ENCODE results near the gene SRRM3. TPM values are rescaled to one million over a fixed set of nuclear protein-coding genes. Genes with fewer than 3 reads are reported as not detected.

The SRRM3 gene
- total RNA-seq, 4 donors from 2014 or later = 0.22 to 3.1 (median 2.4) TPM

DNA sequence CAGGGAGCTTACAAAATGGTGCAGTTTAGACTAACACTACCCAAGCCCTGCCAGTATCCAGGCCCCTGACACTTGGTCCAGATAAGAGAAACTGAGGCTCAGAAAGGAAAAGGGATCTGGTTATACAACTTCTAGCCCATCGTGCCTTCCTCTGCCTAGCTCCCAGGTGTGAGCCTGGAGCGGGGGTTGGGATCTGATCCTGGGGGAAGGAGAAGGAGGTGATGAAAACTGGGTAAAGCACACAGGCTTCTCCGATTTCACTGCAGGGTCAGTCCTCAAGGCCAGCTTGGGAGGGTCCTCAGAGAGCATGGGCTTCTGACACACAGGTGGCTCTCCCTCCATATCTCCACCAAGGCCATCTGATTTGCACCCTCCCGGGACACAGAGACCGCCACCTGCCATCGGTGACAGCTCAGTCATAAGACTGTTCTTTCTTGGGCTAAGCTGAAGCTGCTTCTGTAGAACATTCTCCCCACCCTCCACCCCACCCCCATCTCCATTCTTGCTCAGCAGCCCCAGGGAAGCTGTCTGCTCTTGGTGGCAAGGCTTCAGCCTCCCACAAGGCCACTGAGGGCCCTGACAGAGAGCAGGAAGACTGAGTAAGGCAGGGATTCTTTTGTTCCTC lies 16.4 kb downstream of the SRRM3 start:
- H3K27me3 ChIP-seq = peaks cover 0 to 59% of the 10 kb centered on the region in 2 donors
- no peaks in the 10 kb centered on the region for H3K9me3 ChIP-seq
- H3K36me3 ChIP-seq = no peaks in the 10 kb centered on the region
- WGBS, 2 donors = 46 to 53% methylated on average over 6 of the region's 6 CpGs
- no peak for DNase-seq (ENCODE audit: low spot score in 2 of 2)
- H3K4me1 ChIP-seq = peaks cover 0 to 7% (median 0%) of the 10 kb centered on the region in 4 donors
- no peak overlapping the region for H3K27ac ChIP-seq
- H3K4me3 ChIP-seq = no peak overlapping the region
- TF ChIP-seq, protein P1, sequence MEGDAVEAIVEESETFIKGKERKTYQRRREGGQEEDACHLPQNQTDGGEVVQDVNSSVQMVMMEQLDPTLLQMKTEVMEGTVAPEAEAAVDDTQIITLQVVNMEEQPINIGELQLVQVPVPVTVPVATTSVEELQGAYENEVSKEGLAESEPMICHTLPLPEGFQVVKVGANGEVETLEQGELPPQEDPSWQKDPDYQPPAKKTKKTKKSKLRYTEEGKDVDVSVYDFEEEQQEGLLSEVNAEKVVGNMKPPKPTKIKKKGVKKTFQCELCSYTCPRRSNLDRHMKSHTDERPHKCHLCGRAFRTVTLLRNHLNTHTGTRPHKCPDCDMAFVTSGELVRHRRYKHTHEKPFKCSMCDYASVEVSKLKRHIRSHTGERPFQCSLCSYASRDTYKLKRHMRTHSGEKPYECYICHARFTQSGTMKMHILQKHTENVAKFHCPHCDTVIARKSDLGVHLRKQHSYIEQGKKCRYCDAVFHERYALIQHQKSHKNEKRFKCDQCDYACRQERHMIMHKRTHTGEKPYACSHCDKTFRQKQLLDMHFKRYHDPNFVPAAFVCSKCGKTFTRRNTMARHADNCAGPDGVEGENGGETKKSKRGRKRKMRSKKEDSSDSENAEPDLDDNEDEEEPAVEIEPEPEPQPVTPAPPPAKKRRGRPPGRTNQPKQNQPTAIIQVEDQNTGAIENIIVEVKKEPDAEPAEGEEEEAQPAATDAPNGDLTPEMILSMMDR (IDR thresholded peaks at IDR 0.05) = no peak
- TF ChIP-seq EP300 (IDR thresholded peaks at IDR 0.05) (no peak), POLR2A (IDR thresholded peaks at IDR 0.05) (no peak)

DNA sequence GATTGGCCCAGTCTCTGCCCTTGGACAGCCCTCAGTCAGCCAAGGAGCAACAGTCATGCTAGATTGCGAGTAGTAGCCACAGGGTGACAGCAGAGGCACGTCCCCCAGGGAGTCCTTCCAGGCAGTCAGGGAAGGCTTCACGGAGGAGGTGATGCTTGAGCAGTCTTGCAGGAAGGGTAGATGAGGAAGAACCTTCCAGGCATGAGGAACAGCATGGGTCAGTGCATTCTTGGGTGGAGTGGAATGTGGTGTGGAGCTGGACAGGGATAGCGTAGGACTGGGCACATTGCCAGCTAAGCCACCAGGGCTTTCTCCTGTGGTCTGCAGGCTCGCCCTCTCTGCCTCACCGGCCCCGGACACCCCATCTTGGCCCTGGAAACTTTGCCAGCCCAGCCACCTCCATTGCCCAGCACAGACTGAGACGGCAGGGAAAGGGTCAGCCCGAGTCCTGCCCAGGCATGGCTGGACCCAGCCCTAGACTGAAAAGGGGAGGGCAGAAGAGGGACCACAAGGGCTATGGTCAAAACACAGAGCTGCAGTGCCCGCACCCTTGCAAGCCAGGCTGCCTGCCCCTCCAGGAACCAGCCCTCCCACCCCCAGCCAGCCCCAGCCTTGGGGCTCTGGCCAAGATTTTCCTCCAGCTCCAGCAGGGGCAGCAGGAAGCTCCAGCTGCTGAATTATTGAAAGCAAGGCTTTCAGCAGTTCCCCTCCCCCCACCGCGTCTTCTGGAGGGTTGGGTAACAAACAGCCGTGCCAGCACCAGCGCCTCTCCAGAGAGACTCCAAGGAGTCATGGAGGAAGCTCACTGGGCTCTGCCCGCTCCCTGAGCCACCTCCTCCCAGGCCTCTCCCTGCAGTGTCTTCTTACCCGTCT lies 18.7 kb downstream of the SRRM3 start:
- Histone ChIP-seq H3K4me3 (no peak overlapping the region), H3K36me3 (no peaks in the 10 kb centered on the region), H3K27ac (no peak overlapping the region), H3K4me1 (peaks cover 0 to 7% (median 0%) of the 10 kb centered on the region in 4 donors), H3K27me3 (peaks cover 0 to 61% of the 10 kb centered on the region in 2 donors), H3K9me3 (no peaks in the 10 kb centered on the region)
- 19 to 20% methylated on average over 15 to 16 of the region's 16 CpGs for WGBS, 2 donors
- no peak for DNase-seq (ENCODE audit: low spot score in 2 of 2)
- TF ChIP-seq POLR2A (IDR thresholded peaks at IDR 0.05) (no peak), EP300 (IDR thresholded peaks at IDR 0.05) (no peak)
- TF ChIP-seq, protein P1 (IDR thresholded peaks at IDR 0.05) = no peak

DNA sequence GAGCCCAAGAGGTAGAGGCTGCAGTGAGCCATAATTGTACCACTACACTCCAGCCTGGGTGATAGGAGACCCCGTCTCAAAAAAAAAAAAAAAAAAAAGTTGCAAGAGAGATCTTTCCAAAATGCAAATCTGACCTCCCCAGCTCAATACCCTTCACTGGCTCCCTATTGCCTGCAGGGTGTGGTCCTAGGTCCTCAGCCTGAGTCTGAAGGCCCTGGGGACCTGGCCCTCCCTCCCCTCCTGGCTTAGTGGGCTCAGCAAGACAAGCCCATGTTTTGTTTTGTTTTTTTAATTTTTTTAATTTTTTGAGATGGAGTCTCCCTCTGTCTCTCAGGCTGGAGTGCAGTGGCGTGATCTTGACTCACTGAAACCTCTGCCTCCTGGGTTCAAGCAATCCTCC lies 20.6 kb downstream of the SRRM3 start:
- Histone ChIP-seq H3K27me3 (peaks cover 0 to 72% of the 10 kb centered on the region in 2 donors), H3K27ac (no peak overlapping the region), H3K36me3 (no peaks in the 10 kb centered on the region), H3K4me1 (peaks cover 0 to 7% (median 0%) of the 10 kb centered on the region in 4 donors), H3K4me3 (no peak overlapping the region), H3K9me3 (no peaks in the 10 kb centered on the region)
- TF ChIP-seq POLR2A (IDR thresholded peaks at IDR 0.05) = no peak
- TF ChIP-seq, protein P1 (IDR thresholded peaks at IDR 0.05) = no peak
- TF ChIP-seq EP300 (IDR thresholded peaks at IDR 0.05) = no peak
- 78 to 82% methylated on average over 2 of the region's 2 CpGs for WGBS, 2 donors
- DNase-seq (ENCODE audit: low spot score in 2 of 2) = no peak

DNA sequence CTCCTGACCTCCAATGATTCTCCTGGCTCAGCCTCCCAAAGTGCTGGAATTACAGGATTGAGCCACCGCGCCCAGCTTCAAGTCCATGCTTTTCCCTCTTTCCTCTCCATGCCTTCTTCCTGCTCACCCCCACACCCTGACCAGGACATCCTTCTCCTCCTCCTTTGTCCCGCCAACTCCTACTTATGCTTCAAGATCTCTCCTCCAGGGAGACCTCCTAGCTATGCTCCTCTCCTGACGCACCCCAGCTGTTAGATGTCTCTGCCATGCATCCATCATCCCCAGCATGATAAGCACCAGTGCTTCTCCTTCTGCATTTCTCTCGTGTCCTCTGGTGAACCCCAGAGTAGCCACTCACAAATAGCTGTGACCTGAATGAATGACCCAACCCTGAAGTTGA lies 21.1 kb downstream of the SRRM3 start:
- WGBS, 2 donors = 71 to 74% methylated on average over 5 of the region's 5 CpGs
- H3K27ac ChIP-seq = no peak overlapping the region
- DNase-seq (ENCODE audit: low spot score in 2 of 2) = no peak
- peaks cover 0 to 73% of the 10 kb centered on the region in 2 donors for H3K27me3 ChIP-seq
- no peaks in the 10 kb centered on the region for H3K9me3 ChIP-seq
- no peaks in the 10 kb centered on the region for H3K36me3 ChIP-seq
- no peak for TF ChIP-seq EP300 (IDR thresholded peaks at IDR 0.05)
- TF ChIP-seq, protein P1 (IDR thresholded peaks at IDR 0.05) = no peak
- no peak for TF ChIP-seq POLR2A (IDR thresholded peaks at IDR 0.05)
- H3K4me1 ChIP-seq = peaks cover 0 to 7% (median 0%) of the 10 kb centered on the region in 4 donors
- H3K4me3 ChIP-seq = no peak overlapping the region

Measured in tibial nerve (tissue), 4 donors.